ENCODE measurements around the gene SRRM4. TPM values are rescaled to one million over a fixed set of nuclear protein-coding genes. Genes with fewer than 3 reads are reported as not detected.

SRRM4 gene
- total and polyA plus RNA-seq, 10 of the 15 experiments (the other 5 are each of a cell fraction or from before 2014, with no cell fraction given): under 0.01 to 0.01 TPM; not detected in 8

GRCh38 chr12:119139448-119139847 lies 158.1 kb downstream of the SRRM4 start:
- Histone ChIP-seq H3K4me2 (ENCODE audit: control insufficient read depth, insufficient read depth) (no peak overlapping the region), H3K4me3 (no peak overlapping the region), H2AFZ (ENCODE audit: control insufficient read depth, low read depth, low read length) (no peak overlapping the region), H3K79me2 (ENCODE audit: control insufficient read depth, insufficient read depth, low read length) (no peaks in the 10 kb centered on the region), H4K20me1 (ENCODE audit: control insufficient read depth, insufficient read depth) (no peaks in the 10 kb centered on the region), H3K36me3 (ENCODE audit: control insufficient read depth in 2 of 2, insufficient read depth in 2 of 2, low read length in 1 of 2) (no peaks in the 10 kb centered on the region), H3K27ac (ENCODE audit: control insufficient read depth, insufficient read depth) (no peak overlapping the region), H3K4me1 (ENCODE audit: control insufficient read depth, insufficient read depth, low read length) (no peaks in the 10 kb centered on the region), H3K27me3 (replicated peaks in 1 of 2; ENCODE audit: control insufficient read depth in 2 of 2, insufficient read depth in 2 of 2, low read length in 1 of 2) (no peaks in the 10 kb centered on the region), H3K9me3 (replicated peaks; ENCODE audit: control insufficient read depth, insufficient read depth, low read length) (no peaks in the 10 kb centered on the region; the same call in 2 of the 3 replicates), H3K9ac (ENCODE audit: control insufficient read depth, insufficient read depth, low read length) (no peak overlapping the region)
- no peak for TF ChIP-seq SRF (IDR thresholded peaks at IDR 0.05; ENCODE audit: low read depth in 2 of 2, low read length in 2 of 2)
- TF ChIP-seq E2F4 (IDR thresholded peaks at IDR 0.05; ENCODE audit: low read depth, low read length): no peak
- no peak for TF ChIP-seq REST (IDR thresholded peaks at IDR 0.05; ENCODE audit: low read depth, low read length)
- TF ChIP-seq CBX3 (IDR thresholded peaks at IDR 0.05; ENCODE audit: borderline replicate concordance, low read depth): no peak
- TF ChIP-seq KDM1A (IDR thresholded peaks at IDR 0.05; ENCODE audit: borderline replicate concordance): no peak
- TF ChIP-seq PRDM15 (CRISPR knock-in tag; IDR thresholded peaks at IDR 0.05): no peak
- no peak for TF ChIP-seq RCOR1 (conservative IDR thresholded peaks at IDR 0.05; ENCODE audit: low read depth, low read length)
- no peak for TF ChIP-seq CBX5 (IDR thresholded peaks at IDR 0.05; ENCODE audit: low read depth)
- TF ChIP-seq EZH2 (IDR thresholded peaks at IDR 0.05; ENCODE audit: borderline replicate concordance, control insufficient read depth, low read depth, low read length): no peak
- TF ChIP-seq EGR1 (IDR thresholded peaks at IDR 0.05; ENCODE audit: borderline replicate concordance in 1 of 2, low read depth in 2 of 2, low read length in 2 of 2): no peak
- TF ChIP-seq EED (IDR thresholded peaks at IDR 0.05; ENCODE audit: low read depth): no peak
- in situ Hi-C loops (cut with MboI): no loop called here
- BruUV-seq (replicated peaks): no TSS peak
- DNase-seq (ENCODE audit: low read depth, low spot score): no peak
- ChIA-PET RAD21 (ENCODE audit: unreplicated experiment) (no interaction called here), CTCF (no interaction called here), POLR2A (no interaction called here), SMC1A (ENCODE audit: uncharacterized antibody, unreplicated experiment) (no interaction called here)
- intact Hi-C loops (cut with micrococcal nuclease; ENCODE audit: unreplicated experiment): no loop called here
- ATAC-seq: no peak
- FAIRE-seq: no peak
- WGBS (ENCODE audit: insufficient coverage, insufficient replicate concordance, low lambda C conversion rate, missing lambda C conversion rate): 0% methylated on average over 2 of the region's 2 CpGs
